A673 (cell line): ENCODE results near the gene AJM1. TPM values are rescaled to one million over a fixed set of nuclear protein-coding genes. Genes with fewer than 3 reads are reported as not detected.
A peak's percentile ranks its signal among the peaks of the same experiment; 100 is the strongest.

ENCODE experiments used
- BruUV-seq: library from RNA; stranded (reverse); fragments of 400-500 nt; replicated peaks from 2 replicates; lab custom pipeline; 2021; lab: Mats Ljungman, UMichigan
- CTCF ChIA-PET: fragments of 300-600 bp; sonication (Branson Sonifier 250); formaldehyde crosslinking; loops from one replicate; lab custom pipeline; 2022; ENCODE audit warnings: antibody characterized with exemption; lab: Charles Lee
- POLR2A ChIA-PET: fragments of 300-600 bp; sonication (Branson Sonifier 250); formaldehyde crosslinking; loops from one replicate; lab custom pipeline; 2022; ENCODE audit warnings: antibody characterized with exemption; ENCODE audit not compliant: low non-redundant PET; lab: Charles Lee
- DNase-seq: peaks from one replicate; pipeline ENCODE4 v3.0.0-alpha.2; 2015; ENCODE audit warnings: low spot score
- H3K27ac ChIP-seq: fragments of 200-600 bp; sonication (generic); 2 replicates; pipeline ENCODE4 v1.5.1; 2016; ENCODE audit warnings: mixed run types, low read depth, mild to moderate bottlenecking, mixed read lengths, antibody characterized with exemption, low read length; ENCODE audit not compliant: poor library complexity, severe bottlenecking
- H3K27me3 ChIP-seq: fragments of 200-600 bp; sonication (generic); replicated peaks from 2 replicates; pipeline ENCODE4 v1.6.1; 2017; ENCODE audit warnings: mixed run types, low read depth, mild to moderate bottlenecking, mixed read lengths, antibody characterized with exemption, low read length; ENCODE audit not compliant: insufficient read depth, poor library complexity
- H3K36me3 ChIP-seq: fragments of 200-600 bp; sonication (generic); 2 replicates; pipeline ENCODE4 v1.6.1; 2016; ENCODE audit warnings: mixed run types, mild to moderate bottlenecking, mixed read lengths, antibody characterized with exemption, low read length; ENCODE audit not compliant: insufficient read depth, poor library complexity, severe bottlenecking
- H3K4me1 ChIP-seq: fragments of 200-600 bp; sonication (generic); 2 replicates; pipeline ENCODE4 v1.6.1; 2017; ENCODE audit warnings: mixed run types, mild to moderate bottlenecking, mixed read lengths, antibody characterized with exemption, low read length; ENCODE audit not compliant: insufficient read depth, poor library complexity, severe bottlenecking
- H3K4me3 ChIP-seq: fragments of 200-600 bp; sonication (generic); 2 replicates; pipeline ENCODE4 v1.5.1; 2016; ENCODE audit warnings: low read depth, mixed run types, mild to moderate bottlenecking, mixed read lengths, low read length; ENCODE audit not compliant: poor library complexity, severe bottlenecking
- H3K9me3 ChIP-seq: fragments of 200-600 bp; sonication (generic); 2 replicates; pipeline ENCODE4 v1.6.1; 2016; ENCODE audit warnings: mixed run types, low read depth, mild to moderate bottlenecking, mixed read lengths, antibody characterized with exemption, low read length; ENCODE audit not compliant: poor library complexity, severe bottlenecking
- CTCF ChIP-seq: fragments of 300-800, 200-600 bp; sonication (generic); conservative IDR thresholded peaks from 2 replicates; pipeline ENCODE4 v1.5.1; 2017; ENCODE audit warnings: low read depth, mild to moderate bottlenecking, antibody characterized with exemption, low read length, moderate library complexity, mixed read lengths
- EZH2 ChIP-seq: fragments of 200-600 bp; sonication (generic); IDR thresholded peaks from 2 replicates; pipeline ENCODE4 v1.6.1; 2017; ENCODE audit warnings: borderline replicate concordance, low read depth, mild to moderate bottlenecking, mixed read lengths, antibody characterized with exemption, low read length; ENCODE audit not compliant: poor library complexity, severe bottlenecking
- intact Hi-C: fragments of 100-400 bp; cut with micrococcal nuclease; formaldehyde crosslinking; loops from one replicate; pipeline ENCODE4 v1.10.0; 2022; ENCODE audit not compliant: unreplicated experiment
- total RNA-seq: library from RNA; stranded (reverse); gene quantifications from 2 replicates; pipeline ENCODE4 v1.2.3, GENCODE V29; 2021

Gene AJM1
- total RNA-seq, 1 experiment from 2014 or later: 2.0 TPM

GRCh38 chr9:136820971-136821825 is 21.1 kb upstream of the AJM1 start:
- BruUV-seq: no TSS peak
- TF ChIP-seq CTCF: no peak
- TF ChIP-seq EZH2: no peak
- H3K36me3 ChIP-seq: peaks cover 39% of the 10 kb centered on the region
- POLR2A ChIA-PET: no interaction called here
- no peaks in the 10 kb centered on the region for H3K9me3 ChIP-seq
- CTCF ChIA-PET: interaction anchor here (1.0 kb wide), 1 partner anchor 21 kb away, joined by 3 read pairs; the partner anchor contains the start of gene AJM1
- peak overlapping the region; percentile 77 for H3K27ac ChIP-seq
- peak; percentile 65 for DNase-seq
- intact Hi-C loops: no loop called here
- peak overlapping the region; percentile 38 for H3K4me3 ChIP-seq
- H3K27me3 ChIP-seq: no peaks in the 10 kb centered on the region
- peaks cover 7% of the 10 kb centered on the region for H3K4me1 ChIP-seq

GRCh38 chr9:136821826-136822544 is 20.3 kb upstream of the AJM1 start:
- no peaks in the 10 kb centered on the region for H3K9me3 ChIP-seq
- no TSS peak for BruUV-seq

More at GRCh38 chr9:136821826-136822544, 20.3 kb upstream of the AJM1 start:
- POLR2A ChIA-PET: no interaction called here
- intact Hi-C loops: no loop called here
- H3K36me3 ChIP-seq: peaks cover 38% of the 10 kb centered on the region
- TF ChIP-seq EZH2: no peak
- TF ChIP-seq CTCF: no peak
- no peak for DNase-seq
- no peaks in the 10 kb centered on the region for H3K27me3 ChIP-seq
- peaks cover 7% of the 10 kb centered on the region for H3K4me1 ChIP-seq
- H3K4me3 ChIP-seq: peak overlapping the region; percentile 38
- CTCF ChIA-PET: interaction anchor here (1.2 kb wide), 1 partner anchor 20 kb away, joined by 3 read pairs; the partner anchor contains the start of gene AJM1
- peak overlapping the region; percentile 77 for H3K27ac ChIP-seq
